ENCODE results near the gene ACR. TPM values are rescaled to one million over a fixed set of nuclear protein-coding genes. Genes with fewer than 3 reads are reported as not detected.
"Not testable (repeated sequence)": the region's sequence is repeated elsewhere in the genome, so short reads cannot be mapped to it uniquely, and the experiment has no call there.

The ACR gene
- total and polyA plus RNA-seq, 2 donors from 2014 or later: 1.0 to 1.6 TPM

DNA sequence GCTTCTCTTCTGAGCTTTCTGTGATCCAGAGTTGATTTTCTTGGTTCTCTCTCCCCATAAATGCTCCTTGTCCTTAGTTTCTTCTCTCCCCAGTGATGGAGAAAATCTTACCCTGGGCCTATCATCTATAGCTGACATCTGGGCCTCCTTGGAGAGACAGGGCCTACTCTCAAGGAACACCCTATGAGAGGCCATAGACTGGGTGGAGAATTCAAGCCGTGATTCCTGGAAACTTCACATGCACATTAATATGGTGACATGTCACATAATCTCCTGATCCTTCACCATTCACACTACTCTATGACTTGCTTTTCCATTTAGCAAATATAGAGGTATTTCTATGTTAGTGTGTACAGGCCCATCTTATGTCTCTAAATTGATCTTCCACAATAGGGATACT, 9.5 kb downstream of the ACR start:
- H3K9me3 ChIP-seq (ENCODE audit: control insufficient read depth in 2 of 3, insufficient read depth in 1 of 3, low read length in 3 of 3); H3K4me1 ChIP-seq (ENCODE audit: control insufficient read depth in 2 of 3, insufficient read depth in 2 of 3, low read depth in 1 of 3, low read length in 3 of 3); DNase-seq; intact Hi-C loops (cut with DNase I); H3K4me3 ChIP-seq (ENCODE audit: low read length in 3 of 3); H3K36me3 ChIP-seq (ENCODE audit: control insufficient read depth in 2 of 3, insufficient read depth in 3 of 3, low read length in 3 of 3); H3K27ac ChIP-seq (ENCODE audit: low read depth in 2 of 2, low read length in 2 of 2); FAIRE-seq; H3K9ac ChIP-seq (ENCODE audit: low read length in 3 of 3); H3K27me3 ChIP-seq (ENCODE audit: control insufficient read depth, insufficient read depth, low read length): not testable (repeated sequence)

DNA sequence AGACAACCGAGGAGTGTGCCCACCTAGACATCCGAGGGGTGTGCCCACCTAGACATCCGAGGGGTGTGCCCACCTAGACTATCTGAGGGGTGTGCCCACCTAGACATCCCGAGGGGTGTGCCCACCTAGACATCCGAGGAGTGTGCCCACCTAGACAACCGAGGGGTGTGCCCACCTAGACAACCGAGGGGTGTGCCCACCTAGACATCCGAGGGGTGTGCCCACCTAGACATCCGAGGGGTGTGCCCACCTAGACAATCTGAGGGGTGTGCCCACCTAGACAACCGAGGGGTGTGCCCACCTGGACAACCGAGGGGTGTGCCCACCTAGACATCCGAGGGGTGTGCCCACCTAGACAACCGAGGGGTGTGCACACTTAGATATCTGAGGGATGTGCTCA, 10.6 kb downstream of the ACR start:
- H3K36me3 ChIP-seq (ENCODE audit: control insufficient read depth in 2 of 3, insufficient read depth in 3 of 3, low read length in 3 of 3); H3K27me3 ChIP-seq (ENCODE audit: control insufficient read depth, insufficient read depth, low read length); H3K4me3 ChIP-seq (ENCODE audit: low read length in 3 of 3); FAIRE-seq; H3K9ac ChIP-seq (ENCODE audit: low read length in 3 of 3); intact Hi-C loops (cut with DNase I); H3K9me3 ChIP-seq (ENCODE audit: control insufficient read depth in 2 of 3, insufficient read depth in 1 of 3, low read length in 3 of 3); H3K27ac ChIP-seq (ENCODE audit: low read depth in 2 of 2, low read length in 2 of 2); DNase-seq; H3K4me1 ChIP-seq (ENCODE audit: control insufficient read depth in 2 of 3, insufficient read depth in 2 of 3, low read depth in 1 of 3, low read length in 3 of 3): not testable (repeated sequence)

DNA sequence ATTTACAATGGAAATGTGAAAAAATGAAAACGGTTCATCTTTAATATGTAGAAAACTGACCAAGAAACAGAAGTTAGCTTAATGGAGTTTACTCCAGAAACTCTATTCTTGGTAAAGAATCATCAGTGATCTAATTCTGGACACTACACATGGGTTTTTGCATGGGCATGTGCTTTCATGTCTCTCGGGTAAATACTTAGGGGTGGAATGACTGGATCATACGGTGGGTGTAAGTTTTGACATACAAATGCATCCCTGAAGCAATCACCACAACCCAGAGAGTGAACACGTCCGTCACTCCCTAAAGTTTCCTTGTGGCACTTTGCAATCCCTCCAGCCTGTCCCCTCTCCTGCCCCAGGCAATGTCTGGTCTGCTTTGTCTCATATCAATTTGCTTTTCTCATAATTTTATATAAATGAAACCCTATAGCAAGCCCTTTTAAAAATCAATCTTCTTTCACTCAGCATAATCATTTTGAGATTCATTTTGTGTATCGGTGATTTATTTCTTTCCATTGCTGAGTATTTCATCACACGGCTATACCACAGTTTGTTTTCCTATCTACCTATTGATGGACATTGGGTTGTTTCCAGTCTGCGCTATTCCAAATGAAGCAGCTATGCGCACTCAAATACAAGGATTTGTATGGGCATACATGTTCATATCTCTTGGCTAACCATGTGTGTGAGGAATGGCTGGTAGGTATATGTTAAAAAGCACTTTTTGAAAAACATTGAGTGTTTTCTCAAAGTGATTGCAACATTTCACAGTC, 11.5 kb downstream of the ACR start:
- H3K4me3 ChIP-seq (ENCODE audit: low read length in 3 of 3); H3K27me3 ChIP-seq (ENCODE audit: control insufficient read depth, insufficient read depth, low read length); intact Hi-C loops (cut with DNase I); FAIRE-seq; H3K36me3 ChIP-seq (ENCODE audit: control insufficient read depth in 2 of 3, insufficient read depth in 3 of 3, low read length in 3 of 3); H3K4me1 ChIP-seq (ENCODE audit: control insufficient read depth in 2 of 3, insufficient read depth in 2 of 3, low read depth in 1 of 3, low read length in 3 of 3); H3K9me3 ChIP-seq (ENCODE audit: control insufficient read depth in 2 of 3, insufficient read depth in 1 of 3, low read length in 3 of 3); DNase-seq; H3K27ac ChIP-seq (ENCODE audit: low read depth in 2 of 2, low read length in 2 of 2); H3K9ac ChIP-seq (ENCODE audit: low read length in 3 of 3): not testable (repeated sequence)

DNA sequence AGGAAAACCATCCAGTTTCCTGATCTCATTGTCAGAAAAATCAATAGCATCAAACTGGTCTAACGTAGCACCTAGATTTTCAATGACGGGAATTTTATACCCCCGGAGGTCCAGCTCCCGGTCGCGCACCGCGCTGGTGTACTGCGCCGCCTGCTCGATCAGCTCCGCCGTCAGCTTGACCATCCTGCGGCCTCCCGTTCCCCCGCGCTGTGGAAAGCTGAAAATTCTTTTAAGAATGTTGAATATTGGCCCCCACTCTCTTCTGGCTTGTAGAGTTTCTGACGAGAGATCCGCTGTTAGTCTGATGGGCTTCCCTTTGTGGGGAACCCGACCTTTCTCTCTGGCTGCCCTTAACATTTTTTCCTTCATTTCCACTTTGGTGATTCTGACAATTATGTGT, 17.2 kb downstream of the ACR start:
- H3K36me3 ChIP-seq (ENCODE audit: control insufficient read depth in 2 of 3, insufficient read depth in 3 of 3, low read length in 3 of 3); H3K4me1 ChIP-seq (ENCODE audit: control insufficient read depth in 2 of 3, insufficient read depth in 2 of 3, low read depth in 1 of 3, low read length in 3 of 3); H3K27me3 ChIP-seq (ENCODE audit: control insufficient read depth, insufficient read depth, low read length); intact Hi-C loops (cut with DNase I); FAIRE-seq; H3K9ac ChIP-seq (ENCODE audit: low read length in 3 of 3); H3K4me3 ChIP-seq (ENCODE audit: low read length in 3 of 3); H3K9me3 ChIP-seq (ENCODE audit: control insufficient read depth in 2 of 3, insufficient read depth in 1 of 3, low read length in 3 of 3); H3K27ac ChIP-seq (ENCODE audit: low read depth in 2 of 2, low read length in 2 of 2): not testable (repeated sequence)
- peak in 2 of 5 donors; percentile 6 to 58 for DNase-seq

DNA sequence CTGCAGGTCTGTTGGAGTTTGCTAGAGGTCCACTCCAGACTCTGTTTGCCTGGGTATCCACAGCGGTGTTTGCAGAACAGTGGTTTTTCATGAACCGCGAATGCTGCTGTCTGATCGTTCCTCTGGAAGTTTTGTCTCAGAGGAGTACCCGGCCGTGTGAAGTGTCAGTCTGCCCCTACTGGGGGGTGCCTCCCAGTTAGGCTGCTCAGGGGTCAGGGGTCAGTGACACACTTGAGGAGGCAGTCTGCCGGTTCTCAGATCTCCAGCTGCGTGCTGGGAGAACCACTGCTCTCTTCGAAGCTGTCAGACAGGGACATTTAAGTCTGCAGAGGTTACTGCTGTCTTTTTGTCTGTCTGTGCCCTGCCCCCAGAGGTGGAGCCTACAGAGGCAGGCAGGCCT, 18.4 kb downstream of the ACR start:
- DNase-seq; H3K4me1 ChIP-seq (ENCODE audit: control insufficient read depth in 2 of 3, insufficient read depth in 2 of 3, low read depth in 1 of 3, low read length in 3 of 3); FAIRE-seq; H3K36me3 ChIP-seq (ENCODE audit: control insufficient read depth in 2 of 3, insufficient read depth in 3 of 3, low read length in 3 of 3); H3K9me3 ChIP-seq (ENCODE audit: control insufficient read depth in 2 of 3, insufficient read depth in 1 of 3, low read length in 3 of 3); H3K27me3 ChIP-seq (ENCODE audit: control insufficient read depth, insufficient read depth, low read length); H3K27ac ChIP-seq (ENCODE audit: low read depth in 2 of 2, low read length in 2 of 2); intact Hi-C loops (cut with DNase I); H3K4me3 ChIP-seq (ENCODE audit: low read length in 3 of 3); H3K9ac ChIP-seq (ENCODE audit: low read length in 3 of 3): not testable (repeated sequence)

DNA sequence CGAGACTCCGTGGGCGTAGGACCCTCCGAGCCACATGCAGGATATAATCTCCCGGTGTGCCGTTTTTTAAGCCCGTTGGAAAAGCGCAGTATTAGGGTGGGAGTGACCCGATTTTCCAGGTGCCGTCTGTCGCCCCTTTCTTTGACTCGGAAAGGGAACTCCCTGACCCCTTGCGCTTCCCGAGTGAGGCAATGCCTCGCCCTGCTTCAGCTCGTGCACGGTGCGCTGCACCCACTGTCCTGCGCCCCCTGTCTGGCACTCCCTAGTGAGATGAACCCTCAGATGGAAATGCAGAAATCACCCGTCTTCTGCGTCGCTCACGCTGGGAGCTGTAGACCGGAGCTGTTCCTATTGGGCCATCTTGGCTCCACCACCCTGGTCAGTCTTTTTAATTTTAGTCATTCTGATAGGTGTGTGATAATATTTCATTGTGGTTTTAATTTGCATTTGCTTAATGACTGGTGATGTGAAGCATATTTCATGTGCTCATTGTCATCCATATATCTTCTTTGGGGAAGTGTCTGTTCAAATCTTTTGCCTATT, 19.0 kb downstream of the ACR start:
- H3K4me1 ChIP-seq (ENCODE audit: control insufficient read depth in 2 of 3, insufficient read depth in 2 of 3, low read depth in 1 of 3, low read length in 3 of 3); H3K9ac ChIP-seq (ENCODE audit: low read length in 3 of 3); H3K9me3 ChIP-seq (ENCODE audit: control insufficient read depth in 2 of 3, insufficient read depth in 1 of 3, low read length in 3 of 3); FAIRE-seq; H3K27ac ChIP-seq (ENCODE audit: low read depth in 2 of 2, low read length in 2 of 2); intact Hi-C loops (cut with DNase I); H3K27me3 ChIP-seq (ENCODE audit: control insufficient read depth, insufficient read depth, low read length); H3K36me3 ChIP-seq (ENCODE audit: control insufficient read depth in 2 of 3, insufficient read depth in 3 of 3, low read length in 3 of 3): not testable (repeated sequence)
- H3K4me3 ChIP-seq (ENCODE audit: low read length in 3 of 3): peak overlapping the region; percentile 53 to 57 (median 55)
- DNase-seq: peak in 3 of 5 donors; percentile 8 to 43 (median 11)
- TF ChIP-seq, protein P1, sequence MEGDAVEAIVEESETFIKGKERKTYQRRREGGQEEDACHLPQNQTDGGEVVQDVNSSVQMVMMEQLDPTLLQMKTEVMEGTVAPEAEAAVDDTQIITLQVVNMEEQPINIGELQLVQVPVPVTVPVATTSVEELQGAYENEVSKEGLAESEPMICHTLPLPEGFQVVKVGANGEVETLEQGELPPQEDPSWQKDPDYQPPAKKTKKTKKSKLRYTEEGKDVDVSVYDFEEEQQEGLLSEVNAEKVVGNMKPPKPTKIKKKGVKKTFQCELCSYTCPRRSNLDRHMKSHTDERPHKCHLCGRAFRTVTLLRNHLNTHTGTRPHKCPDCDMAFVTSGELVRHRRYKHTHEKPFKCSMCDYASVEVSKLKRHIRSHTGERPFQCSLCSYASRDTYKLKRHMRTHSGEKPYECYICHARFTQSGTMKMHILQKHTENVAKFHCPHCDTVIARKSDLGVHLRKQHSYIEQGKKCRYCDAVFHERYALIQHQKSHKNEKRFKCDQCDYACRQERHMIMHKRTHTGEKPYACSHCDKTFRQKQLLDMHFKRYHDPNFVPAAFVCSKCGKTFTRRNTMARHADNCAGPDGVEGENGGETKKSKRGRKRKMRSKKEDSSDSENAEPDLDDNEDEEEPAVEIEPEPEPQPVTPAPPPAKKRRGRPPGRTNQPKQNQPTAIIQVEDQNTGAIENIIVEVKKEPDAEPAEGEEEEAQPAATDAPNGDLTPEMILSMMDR (IDR thresholded peaks at IDR 0.05; ENCODE audit: borderline replicate concordance, extremely low read depth, insufficient read depth): peak; percentile 10

DNA sequence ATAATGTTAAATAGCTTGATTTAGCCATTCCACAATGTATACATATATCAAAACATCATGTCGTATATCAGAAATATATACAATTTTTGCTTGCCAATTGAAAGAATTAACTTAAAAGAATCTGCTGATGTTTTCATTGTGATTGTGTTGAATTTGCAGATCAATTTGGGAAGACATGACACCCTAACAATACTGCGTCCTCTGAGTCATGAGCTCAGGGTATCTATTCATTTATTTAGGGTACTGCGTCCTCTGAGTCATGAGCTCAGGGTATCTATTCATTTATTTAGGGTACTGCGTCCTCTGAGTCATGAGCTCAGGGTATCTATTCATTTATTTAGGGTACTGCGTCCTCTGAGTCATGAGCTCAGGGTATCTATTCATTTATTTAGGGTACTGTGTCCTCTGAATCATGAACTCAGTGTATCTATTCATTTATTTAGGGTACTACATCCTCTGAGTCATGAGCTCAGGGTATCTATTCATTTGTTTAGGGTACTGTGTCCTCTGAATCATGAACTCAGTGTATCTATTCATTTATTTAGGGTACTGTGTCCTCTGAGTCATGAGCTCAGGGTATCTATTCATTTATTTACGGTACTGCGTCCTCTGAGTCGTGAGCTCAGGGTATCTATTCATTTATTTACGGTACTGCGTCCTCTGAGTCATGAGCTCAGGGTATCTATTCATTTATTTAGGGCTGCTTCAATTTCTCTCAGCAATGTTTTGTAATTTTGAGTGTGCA, 21.8 kb downstream of the ACR start:
- H3K4me1 ChIP-seq (ENCODE audit: control insufficient read depth in 2 of 3, insufficient read depth in 2 of 3, low read depth in 1 of 3, low read length in 3 of 3); H3K4me3 ChIP-seq (ENCODE audit: low read length in 3 of 3); H3K9ac ChIP-seq (ENCODE audit: low read length in 3 of 3); DNase-seq; H3K9me3 ChIP-seq (ENCODE audit: control insufficient read depth in 2 of 3, insufficient read depth in 1 of 3, low read length in 3 of 3); H3K36me3 ChIP-seq (ENCODE audit: control insufficient read depth in 2 of 3, insufficient read depth in 3 of 3, low read length in 3 of 3); intact Hi-C loops (cut with DNase I); H3K27ac ChIP-seq (ENCODE audit: low read depth in 2 of 2, low read length in 2 of 2); H3K27me3 ChIP-seq (ENCODE audit: control insufficient read depth, insufficient read depth, low read length); FAIRE-seq: not testable (repeated sequence)

Measured in kidney (tissue), 14 donors.